Measurements from ENCODE around the gene KLHL26.
"Not testable (repeated sequence)": the region's sequence is repeated elsewhere in the genome, so short reads cannot be mapped to it uniquely, and the experiment has no call there.

KLHL26 gene

GRCh38 chr19:18636969-18637629, at the start of gene KLHL26:
Gene KLHL26, plus strand, starts transcription at chr19:18637028. Its CDS starts 27 bp downstream, at chr19:18637055.
- no peak for DNase-seq

GRCh38 chr19:18587561-18587960, 49.3 kb upstream of the KLHL26 start:
- DNase-seq: no peak

- no peak for DNase-seq
Observed at GRCh38 chr19:18587962-18588610, 48.7 kb upstream of the KLHL26 start.

- DNase-seq: peak; percentile 32 to 70
Observed at GRCh38 chr19:18588611-18589379, 48.0 kb upstream of the KLHL26 start, which contains the start of gene REX1BD. Gene REX1BD, plus strand, starts transcription at chr19:18588798. Its CDS starts 4 bp downstream, at chr19:18588802.

- DNase-seq: peak; percentile 56 to 80
Observed at GRCh38 chr19:18589380-18590272, 47.2 kb upstream of the KLHL26 start.

- peak; percentile 93 to 96 for DNase-seq
Observed at GRCh38 chr19:18590273-18591272, 46.3 kb upstream of the KLHL26 start.

- no peak for DNase-seq
Observed at GRCh38 chr19:18591735-18592385, 45.0 kb upstream of the KLHL26 start.

- not testable (repeated sequence) for DNase-seq
Observed at GRCh38 chr19:18592732-18593131, 44.1 kb upstream of the KLHL26 start.

GRCh38 chr19:18593367-18594095, 43.3 kb upstream of the KLHL26 start:
- no peak for DNase-seq

GRCh38 chr19:18594096-18594823, 42.6 kb upstream of the KLHL26 start:
- DNase-seq: peak in 1 of 2 experiments; percentile 32

GRCh38 chr19:18594824-18595373, 41.9 kb upstream of the KLHL26 start:
- DNase-seq: no peak

- DNase-seq: no peak
Observed at GRCh38 chr19:18595475-18595874, 41.4 kb upstream of the KLHL26 start.

- DNase-seq: peak in 1 of 2 experiments; percentile 16
Observed at GRCh38 chr19:18596752-18597157, 40.1 kb upstream of the KLHL26 start.

- no peak for DNase-seq
Observed at GRCh38 chr19:18597809-18598660, 38.8 kb upstream of the KLHL26 start.

GRCh38 chr19:18599485-18599884, 37.3 kb upstream of the KLHL26 start:
- DNase-seq: no peak

GRCh38 chr19:18600692-18601397, 36.0 kb upstream of the KLHL26 start:
- not testable (repeated sequence) for DNase-seq

GRCh38 chr19:18601875-18602274, 35.0 kb upstream of the KLHL26 start:
- no peak for DNase-seq
